ENCODE measurements around the gene TNFRSF1B.
A peak's percentile ranks its signal among the peaks of the same experiment; 100 is the strongest.

Gene TNFRSF1B

DNA sequence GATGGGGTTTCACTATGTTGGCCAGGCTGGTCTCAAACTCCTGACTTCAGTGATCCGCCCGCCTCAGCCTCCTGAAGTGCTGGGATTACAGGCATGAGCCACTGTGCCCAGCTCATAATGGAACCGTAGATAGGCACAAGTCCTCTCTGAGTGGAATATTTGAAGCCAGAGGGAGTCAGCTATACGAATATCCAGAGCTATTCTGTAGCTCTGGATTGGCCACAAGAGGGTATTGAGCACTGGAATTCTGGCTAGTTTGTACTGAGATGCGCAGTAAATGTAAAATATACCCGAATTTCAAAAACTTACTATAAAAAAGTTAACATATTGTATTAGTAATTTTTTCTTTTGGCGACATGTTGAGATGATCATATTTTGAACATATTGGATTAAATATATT lies 62.2 kb downstream of the TNFRSF1B start:
- no peak overlapping the region for H3K4me3 ChIP-seq (replicated peaks; ENCODE audit: low read depth, low read length)
- TF ChIP-seq, protein P1, sequence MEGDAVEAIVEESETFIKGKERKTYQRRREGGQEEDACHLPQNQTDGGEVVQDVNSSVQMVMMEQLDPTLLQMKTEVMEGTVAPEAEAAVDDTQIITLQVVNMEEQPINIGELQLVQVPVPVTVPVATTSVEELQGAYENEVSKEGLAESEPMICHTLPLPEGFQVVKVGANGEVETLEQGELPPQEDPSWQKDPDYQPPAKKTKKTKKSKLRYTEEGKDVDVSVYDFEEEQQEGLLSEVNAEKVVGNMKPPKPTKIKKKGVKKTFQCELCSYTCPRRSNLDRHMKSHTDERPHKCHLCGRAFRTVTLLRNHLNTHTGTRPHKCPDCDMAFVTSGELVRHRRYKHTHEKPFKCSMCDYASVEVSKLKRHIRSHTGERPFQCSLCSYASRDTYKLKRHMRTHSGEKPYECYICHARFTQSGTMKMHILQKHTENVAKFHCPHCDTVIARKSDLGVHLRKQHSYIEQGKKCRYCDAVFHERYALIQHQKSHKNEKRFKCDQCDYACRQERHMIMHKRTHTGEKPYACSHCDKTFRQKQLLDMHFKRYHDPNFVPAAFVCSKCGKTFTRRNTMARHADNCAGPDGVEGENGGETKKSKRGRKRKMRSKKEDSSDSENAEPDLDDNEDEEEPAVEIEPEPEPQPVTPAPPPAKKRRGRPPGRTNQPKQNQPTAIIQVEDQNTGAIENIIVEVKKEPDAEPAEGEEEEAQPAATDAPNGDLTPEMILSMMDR (IDR thresholded peaks at IDR 0.05; ENCODE audit: low read length, missing control alignments): no peak
- no peak for DNase-seq (ENCODE audit: low read depth)

DNA sequence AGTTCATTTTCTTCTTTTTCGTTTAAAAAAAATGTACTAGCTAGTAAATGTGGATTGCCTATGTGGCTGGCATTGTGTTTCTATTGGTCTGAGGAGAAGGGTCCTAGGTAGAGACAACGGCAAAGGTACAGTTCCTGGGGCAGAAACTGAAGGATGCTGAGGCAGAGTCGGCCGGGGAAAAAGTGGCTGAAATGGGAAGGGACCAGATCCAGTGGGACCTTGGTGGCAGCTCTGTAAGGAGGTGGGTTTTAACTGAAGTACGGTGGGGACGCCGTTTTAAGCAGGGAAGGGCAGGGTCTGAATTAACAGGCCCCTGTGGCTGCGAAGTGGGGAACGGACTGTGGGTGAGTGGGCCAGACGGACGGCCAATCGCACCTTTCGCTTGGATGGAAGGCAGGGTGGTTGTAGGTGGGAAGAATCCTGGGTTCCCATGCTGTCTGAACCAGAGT lies 62.6 kb downstream of the TNFRSF1B start:
- TF ChIP-seq, protein P1 (IDR thresholded peaks at IDR 0.05; ENCODE audit: low read length, missing control alignments): no peak
- no peak overlapping the region for H3K4me3 ChIP-seq (replicated peaks; ENCODE audit: low read depth, low read length)
- DNase-seq (ENCODE audit: low read depth): no peak

DNA sequence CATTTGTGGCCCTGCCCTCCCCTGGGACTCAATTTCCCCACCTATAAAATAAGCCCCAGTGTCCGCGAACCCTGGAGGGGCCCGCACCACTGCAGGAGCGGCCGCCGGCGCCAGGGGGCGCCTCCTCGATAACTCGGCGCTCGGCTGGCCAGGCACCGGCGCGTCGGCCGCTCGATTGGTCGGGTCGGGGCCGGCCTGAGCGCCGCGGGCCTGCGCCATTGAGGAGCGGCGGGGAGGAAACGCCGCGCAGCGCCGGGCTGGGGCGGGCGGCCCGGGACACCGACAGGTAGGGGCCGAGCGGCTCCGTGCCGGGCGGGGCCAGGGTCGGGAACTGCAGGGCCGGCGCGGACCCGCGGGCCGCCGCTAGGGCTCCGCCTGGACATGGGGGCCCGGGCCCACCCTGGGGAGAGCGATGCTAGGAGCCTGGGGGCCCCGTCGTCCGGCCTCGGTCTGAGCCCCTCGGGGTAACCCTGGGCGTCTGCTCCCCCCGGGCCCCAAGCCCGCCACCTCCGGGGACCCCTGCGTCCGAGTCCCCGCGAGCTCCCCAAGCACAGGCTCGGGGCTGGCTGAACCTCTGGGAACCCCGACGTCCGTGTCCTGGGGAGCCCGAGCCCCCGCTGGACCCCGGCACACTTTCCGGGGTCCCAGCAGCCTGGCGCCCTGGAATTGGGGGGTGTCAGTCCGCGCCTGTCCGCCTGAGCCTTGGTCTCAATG lies 63.2 kb downstream of the TNFRSF1B start, which contains the start of gene VPS13D:
TSS of gene VPS13D (plus strand) at position 196 of the 714 bp plus-strand sequence. CDS start 4,237 bp downstream, outside the sequence.
- peak; percentile 76 for DNase-seq (ENCODE audit: low read depth)
- peak within 1 kb of the TSS; percentile 91 for H3K4me3 ChIP-seq (replicated peaks; ENCODE audit: low read depth, low read length)
- TF ChIP-seq, protein P1 (IDR thresholded peaks at IDR 0.05; ENCODE audit: low read length, missing control alignments): peak; percentile 57

DNA sequence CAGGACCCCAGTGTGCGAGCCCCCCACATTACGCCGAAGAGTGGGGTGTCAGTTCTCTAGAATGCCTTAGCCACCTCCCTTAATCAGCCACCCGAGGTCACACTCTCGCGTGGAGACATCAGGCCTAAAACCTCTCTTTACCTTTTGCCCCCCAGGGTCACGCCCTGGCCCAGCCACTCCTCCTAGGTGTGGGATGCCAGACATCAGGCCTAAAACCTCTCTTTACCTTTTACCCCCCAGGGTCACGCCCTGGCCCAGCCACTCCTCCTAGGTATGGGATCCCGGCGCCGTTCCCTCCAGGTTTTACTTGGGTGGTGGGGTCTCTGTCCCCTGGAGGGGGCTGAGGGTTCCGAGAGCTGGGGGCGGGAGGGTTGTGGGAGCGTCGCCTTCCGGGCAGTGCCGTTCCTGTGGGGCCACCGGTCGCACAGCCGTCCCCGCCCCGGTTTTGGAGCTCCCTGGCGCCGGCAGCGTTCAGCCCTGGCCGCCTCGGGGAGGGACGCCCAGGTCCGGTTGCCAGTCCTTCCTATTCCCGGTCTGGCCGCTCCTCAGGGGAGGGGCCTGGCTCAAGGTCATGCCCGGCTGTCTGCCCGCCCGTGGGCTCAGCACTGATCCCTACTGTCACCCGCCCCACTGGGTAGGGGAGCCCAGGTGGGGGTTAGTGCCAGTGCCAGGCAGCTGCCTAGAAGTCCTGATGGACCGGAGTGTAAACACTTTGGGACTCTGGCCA lies 63.9 kb downstream of the TNFRSF1B start:
- DNase-seq (ENCODE audit: low read depth): peak; percentile 15
- TF ChIP-seq, protein P1 (IDR thresholded peaks at IDR 0.05; ENCODE audit: low read length, missing control alignments): no peak
- H3K4me3 ChIP-seq (replicated peaks; ENCODE audit: low read depth, low read length): peak overlapping the region; percentile 91

DNA sequence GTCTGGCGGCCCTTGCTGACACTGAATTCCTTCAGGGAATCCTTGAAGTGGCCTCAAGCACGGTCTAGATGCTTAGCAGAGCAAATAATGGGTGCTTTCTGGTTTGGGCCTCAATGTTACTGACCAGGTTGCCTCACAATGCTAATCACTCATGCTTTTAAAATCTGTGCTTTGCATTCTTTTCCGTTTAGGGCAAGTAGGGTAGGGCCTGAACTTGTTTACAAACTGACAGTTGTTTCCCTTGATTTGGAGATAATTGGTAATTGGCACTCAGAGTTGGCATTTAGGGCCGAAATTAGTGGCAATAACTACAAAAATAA lies 64.4 kb downstream of the TNFRSF1B start:
- peak; percentile 29 for DNase-seq (ENCODE audit: low read depth)
- TF ChIP-seq, protein P1 (IDR thresholded peaks at IDR 0.05; ENCODE audit: low read length, missing control alignments): no peak

DNA sequence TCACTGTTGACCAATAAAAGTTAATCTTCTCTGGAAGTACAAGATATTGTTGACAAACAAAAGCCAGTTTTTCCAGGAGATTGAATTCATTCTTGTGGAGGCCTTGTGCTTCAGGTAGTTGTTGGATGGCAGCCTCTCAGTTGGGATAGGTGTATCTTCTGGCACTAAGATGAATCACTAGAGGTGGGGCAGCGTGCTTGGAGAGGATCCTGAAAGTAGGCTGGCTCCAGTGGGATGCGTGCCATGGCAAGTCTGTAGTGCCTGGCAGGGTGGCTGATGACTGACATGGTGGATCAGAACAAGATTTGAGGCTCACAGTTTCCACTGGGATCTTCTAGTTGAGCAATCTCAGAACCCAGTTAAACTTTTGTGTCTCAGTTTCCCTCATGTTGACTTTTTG lies 65.4 kb downstream of the TNFRSF1B start:
- TF ChIP-seq, protein P1 (IDR thresholded peaks at IDR 0.05; ENCODE audit: low read length, missing control alignments): no peak
- H3K4me3 ChIP-seq (replicated peaks; ENCODE audit: low read depth, low read length): no peak overlapping the region
- DNase-seq (ENCODE audit: low read depth): no peak

More for the DNA sequence above, 64.4 kb downstream of the TNFRSF1B start:
- peak overlapping the region; percentile 91 for H3K4me3 ChIP-seq (replicated peaks; ENCODE audit: low read depth, low read length)
